GM21737 (cell line): Measurements from ENCODE around the gene GP2.

Experiments
- ATAC-seq: cut with Tn5 transposase; IDR thresholded peaks from one replicate; pipeline ENCODE4 v1.9.1; 2021; ENCODE audit warnings: mild to moderate bottlenecking, moderate library complexity; ENCODE audit not compliant: unreplicated experiment

Gene GP2

DNA sequence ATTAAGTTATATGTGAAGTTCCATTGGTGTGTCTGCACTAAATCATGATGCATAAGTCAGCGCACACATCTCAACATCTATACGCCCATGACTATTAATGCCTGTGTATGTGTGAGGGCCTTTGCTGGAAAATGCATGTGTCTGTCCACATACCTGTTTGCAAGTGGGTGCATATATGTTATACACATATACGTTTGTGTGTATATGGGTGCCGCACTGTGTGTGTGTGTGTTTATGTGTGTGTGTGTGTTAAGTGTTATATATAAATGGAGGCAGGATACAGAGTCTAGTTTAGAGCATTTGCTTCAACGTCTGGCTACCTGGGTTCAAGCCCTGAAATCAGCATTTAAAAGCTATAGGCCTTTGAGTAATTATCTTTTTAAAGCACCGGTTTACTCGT is 19.5 kb downstream of the GP2 start:
- no peak for ATAC-seq

- no peak for ATAC-seq
Measured at GRCh38 chr16:20307240-20307671, 20.1 kb downstream of the GP2 start.

- ATAC-seq, result no peak
Measured at GRCh38 chr16:20306401-20306800, 20.9 kb downstream of the GP2 start.

GRCh38 chr16:20303012-20303411 is 24.3 kb downstream of the GP2 start:
- ATAC-seq, result no peak

- ATAC-seq, result no peak
Measured at GRCh38 chr16:20302389-20302788, 24.9 kb downstream of the GP2 start.

DNA sequence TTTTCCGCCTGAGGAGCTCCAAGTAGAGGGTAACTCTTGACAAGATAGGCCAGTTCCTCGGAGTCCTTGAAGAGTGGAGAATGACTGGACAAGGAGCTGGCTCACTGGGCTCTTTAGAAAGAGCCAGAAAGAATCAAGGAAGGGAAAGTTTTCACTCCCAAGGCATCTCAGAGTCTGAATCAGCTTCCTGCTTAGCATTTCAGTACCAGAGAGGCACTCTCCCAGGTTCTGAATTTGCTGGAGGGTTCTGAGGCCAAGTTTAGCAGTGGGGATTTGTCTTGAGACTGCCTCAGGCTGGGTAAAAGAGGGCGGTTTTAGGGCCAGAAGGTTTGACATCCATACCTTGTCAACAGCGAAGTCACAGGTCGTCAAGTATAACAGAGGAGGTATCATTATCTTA is 25.5 kb downstream of the GP2 start:
- no peak for ATAC-seq

DNA sequence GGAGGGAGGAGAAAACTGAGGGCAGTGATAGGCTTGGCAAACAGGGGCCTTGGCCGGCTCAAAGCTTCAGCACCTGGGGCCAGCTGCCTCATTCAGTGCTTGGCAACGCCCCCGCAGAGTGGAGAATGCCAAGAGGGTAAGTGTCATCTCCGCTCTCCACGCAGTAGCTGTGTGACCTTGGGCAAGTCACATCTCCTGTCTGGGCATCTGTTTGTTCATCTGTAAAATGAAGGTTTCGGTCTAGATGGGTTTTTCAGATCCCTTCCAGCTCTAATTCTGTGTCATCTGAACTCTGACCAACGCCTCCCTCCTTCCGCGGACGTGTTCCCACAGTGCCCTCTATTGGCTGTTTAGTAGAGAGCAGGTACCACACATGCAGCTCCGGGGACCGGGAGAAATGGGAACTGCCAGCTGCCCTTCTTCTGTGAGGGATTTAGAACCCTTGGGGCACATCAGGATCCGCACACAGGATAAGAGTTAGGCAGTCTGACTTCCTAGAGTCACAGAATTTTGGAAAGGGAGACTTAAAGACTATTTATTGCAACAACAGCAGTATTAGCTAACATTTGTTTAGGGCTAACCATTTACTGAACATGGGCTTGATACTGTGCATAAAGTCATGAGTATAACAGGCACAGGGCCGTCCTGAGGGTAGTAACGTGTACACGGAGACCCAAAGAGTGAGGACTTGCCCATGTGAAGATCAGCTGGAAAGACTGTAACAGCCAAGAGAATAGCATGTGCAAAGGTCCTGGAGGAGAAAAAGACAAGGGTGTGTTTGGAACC is 26.8 kb downstream of the GP2 start:
- ATAC-seq, result peak; percentile 71

GRCh38 chr16:20298452-20298851 is 28.9 kb downstream of the GP2 start:
- ATAC-seq, result no peak

GRCh38 chr16:20291208-20292206 is 35.8 kb downstream of the GP2 start:
- ATAC-seq, result no peak

- ATAC-seq, result no peak
Measured at GRCh38 chr16:20289571-20289970, 37.7 kb downstream of the GP2 start.

GRCh38 chr16:20285993-20286499 is 41.3 kb downstream of the GP2 start:
- no peak for ATAC-seq

DNA sequence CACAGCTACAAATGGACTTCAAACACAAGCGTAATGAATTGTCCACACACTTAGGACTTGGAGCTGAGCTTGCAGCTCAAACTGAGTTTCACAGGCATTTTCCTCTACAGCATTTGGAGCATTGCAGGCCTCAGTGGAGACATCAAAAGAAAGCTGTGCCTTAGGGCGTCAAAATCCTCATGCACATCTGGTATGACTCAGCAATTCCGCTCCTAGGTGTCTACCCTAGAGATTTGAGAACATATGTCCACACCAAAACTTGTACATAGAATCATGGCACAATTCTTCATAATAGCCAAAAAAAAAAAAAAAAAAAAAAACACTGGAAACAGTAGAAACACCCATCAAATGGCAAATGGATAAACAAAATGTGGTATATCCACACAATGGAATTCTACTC is 47.1 kb downstream of the GP2 start:
- no peak for ATAC-seq

DNA sequence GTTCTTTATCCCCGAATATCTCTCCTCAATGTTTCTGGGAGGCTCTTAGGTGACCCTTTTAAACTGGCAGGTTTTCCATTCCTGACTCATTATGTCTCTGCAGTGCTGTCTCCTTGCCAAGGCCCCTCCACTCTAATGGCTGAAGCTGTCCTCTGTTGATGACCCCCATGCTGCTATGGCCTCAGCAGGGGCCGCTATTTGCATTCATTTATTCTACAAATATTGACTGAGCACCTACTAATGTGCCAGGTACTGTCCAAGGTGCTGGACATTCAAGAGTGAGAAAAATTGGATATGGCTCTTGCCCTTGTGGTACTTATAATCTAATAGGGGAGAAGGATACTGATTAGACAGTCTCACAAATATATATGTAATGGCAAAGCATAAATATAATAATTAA is 55.4 kb downstream of the GP2 start:
- ATAC-seq, result no peak

GRCh38 chr16:20268409-20268808 is 58.9 kb downstream of the GP2 start:
- ATAC-seq, result no peak

DNA sequence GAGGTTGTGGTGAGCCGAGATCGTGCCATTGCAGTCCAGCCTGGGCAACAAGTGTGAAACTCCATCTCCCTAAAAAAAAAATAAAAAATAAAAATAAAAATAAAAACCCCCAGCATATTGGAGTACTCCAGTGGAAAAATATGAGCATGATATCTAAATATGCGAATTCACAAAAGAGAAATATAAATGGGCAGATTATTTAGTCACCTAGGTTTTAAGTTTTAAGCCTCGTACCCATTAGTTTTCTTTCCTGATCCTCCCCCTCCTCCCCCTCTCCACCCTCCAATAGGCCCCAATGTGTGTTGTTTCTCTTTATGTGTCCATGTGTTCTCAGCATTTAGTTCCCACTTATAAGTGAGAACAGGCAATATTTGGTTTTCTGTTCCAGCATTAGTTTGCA is 62.3 kb downstream of the GP2 start:
- no peak for ATAC-seq

GRCh38 chr16:20263138-20263855 is 64.0 kb downstream of the GP2 start:
- ATAC-seq, result no peak

DNA sequence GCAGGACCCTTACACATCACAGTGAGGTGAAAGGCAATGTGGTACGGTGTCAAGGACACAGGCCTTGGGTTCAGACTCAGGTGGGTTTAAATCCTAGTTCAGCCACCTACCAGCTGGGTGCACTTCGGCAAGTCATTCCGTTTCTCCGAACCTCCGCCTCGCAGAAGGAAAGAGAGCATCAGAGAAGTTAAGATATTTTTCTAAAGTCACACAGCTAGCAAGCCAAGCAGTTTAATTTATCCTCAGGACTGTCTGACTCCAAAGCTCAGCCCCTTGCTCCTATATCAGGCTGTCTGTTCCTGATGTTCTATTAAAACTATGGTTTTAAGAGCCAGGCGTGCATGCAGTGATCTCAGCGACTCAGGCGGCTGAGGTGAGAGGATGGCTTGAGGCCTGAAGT is 65.1 kb downstream of the GP2 start:
- no peak for ATAC-seq

DNA sequence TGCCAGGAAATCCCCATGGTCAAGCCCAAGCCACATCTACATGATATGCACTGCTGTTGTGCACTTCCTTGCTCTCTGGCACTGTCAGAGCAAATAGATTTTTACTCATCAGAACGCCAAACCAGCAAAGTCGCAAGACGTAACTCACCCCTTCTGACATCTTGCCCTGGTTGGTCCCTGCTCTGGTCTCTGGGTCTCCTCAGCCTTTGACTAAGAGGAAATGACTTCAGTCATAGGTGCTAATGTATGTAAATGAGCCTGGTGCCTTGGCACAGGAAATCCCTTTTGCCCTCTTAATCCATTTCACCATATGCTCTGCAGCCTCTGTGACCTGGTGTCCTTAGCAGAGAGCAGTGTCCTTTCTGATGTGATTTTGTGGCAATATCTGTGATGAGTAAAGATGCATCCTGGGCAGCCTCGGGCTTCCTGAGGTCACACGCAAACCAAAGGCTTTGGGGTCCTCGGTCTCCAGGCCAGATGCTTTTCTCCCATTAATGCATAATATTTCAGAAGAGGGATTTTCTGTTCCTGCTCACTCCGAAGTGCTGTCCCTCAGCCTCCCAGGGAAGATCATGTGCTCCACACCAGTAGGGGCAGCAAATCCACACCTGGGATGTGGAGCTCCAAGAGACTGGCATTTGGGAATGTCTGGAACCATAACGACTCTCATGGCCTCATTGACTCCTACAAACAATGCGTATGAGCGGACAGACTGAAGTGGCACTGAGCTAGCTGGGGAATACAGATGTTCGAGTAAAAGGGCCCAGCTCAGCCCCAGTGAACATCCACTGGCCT is 66.9 kb downstream of the GP2 start:
- no peak for ATAC-seq
